ENCODE data around the gene RALGAPB. TPM values are rescaled to one million over a fixed set of nuclear protein-coding genes. Genes with fewer than 3 reads are reported as not detected.

RALGAPB gene
- total and polyA plus RNA-seq, 2 of the 13 experiments (the other 11 are each of a cell fraction or from before 2014, with no cell fraction given): 17.6 to 30.6 TPM

- TF ChIP-seq ZFP91 (CRISPR knock-in tag; IDR thresholded peaks at IDR 0.05; ENCODE audit: borderline replicate concordance) (peak; percentile 56), ATF1 (CRISPR knock-in tag; IDR thresholded peaks at IDR 0.05) (no peak), SIX4 (CRISPR knock-in tag; IDR thresholded peaks at IDR 0.05) (no peak), ARNT2 (CRISPR knock-in tag; IDR thresholded peaks at IDR 0.05; ENCODE audit: low read depth) (no peak), RCOR2 (CRISPR knock-in tag; IDR thresholded peaks at IDR 0.05) (no peak), PRPF4 (IDR thresholded peaks at IDR 0.05; ENCODE audit: low read depth, low read length, poor library complexity, severe bottlenecking) (no peak), MLX (CRISPR knock-in tag; IDR thresholded peaks at IDR 0.05) (no peak), RBAK (CRISPR knock-in tag; IDR thresholded peaks at IDR 0.05) (no peak), ZNF230 (CRISPR knock-in tag; IDR thresholded peaks at IDR 0.05) (no peak), HMG20A (CRISPR knock-in tag; IDR thresholded peaks at IDR 0.05; ENCODE audit: borderline replicate concordance) (no peak), ZFP36L2 (CRISPR knock-in tag; IDR thresholded peaks at IDR 0.05) (no peak), ZBTB33 (CRISPR knock-in tag; IDR thresholded peaks at IDR 0.05) (0 out of 2 replicates have a peak, but pooled peaks have one; percentile 20), NFYC (CRISPR knock-in tag; IDR thresholded peaks at IDR 0.05) (no peak), ZNF24 (IDR thresholded peaks at IDR 0.05) (no peak), ZNF883 (CRISPR knock-in tag; IDR thresholded peaks at IDR 0.05; ENCODE audit: not compliant biosample characterization) (no peak), MED13 (CRISPR knock-in tag; IDR thresholded peaks at IDR 0.05) (no peak), CENPT (CRISPR knock-in tag; IDR thresholded peaks at IDR 0.05; ENCODE audit: low read depth) (no peak), NFYB (CRISPR knock-in tag; IDR thresholded peaks at IDR 0.05) (no peak), ZNF30 (CRISPR knock-in tag; IDR thresholded peaks at IDR 0.05) (no peak), ZNF652 (CRISPR knock-in tag; IDR thresholded peaks at IDR 0.05; ENCODE audit: borderline replicate concordance, low read depth) (no peak)
- TF ChIP-seq, protein P1, sequence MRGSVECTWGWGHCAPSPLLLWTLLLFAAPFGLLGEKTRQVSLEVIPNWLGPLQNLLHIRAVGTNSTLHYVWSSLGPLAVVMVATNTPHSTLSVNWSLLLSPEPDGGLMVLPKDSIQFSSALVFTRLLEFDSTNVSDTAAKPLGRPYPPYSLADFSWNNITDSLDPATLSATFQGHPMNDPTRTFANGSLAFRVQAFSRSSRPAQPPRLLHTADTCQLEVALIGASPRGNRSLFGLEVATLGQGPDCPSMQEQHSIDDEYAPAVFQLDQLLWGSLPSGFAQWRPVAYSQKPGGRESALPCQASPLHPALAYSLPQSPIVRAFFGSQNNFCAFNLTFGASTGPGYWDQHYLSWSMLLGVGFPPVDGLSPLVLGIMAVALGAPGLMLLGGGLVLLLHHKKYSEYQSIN (CRISPR knock-in tag; IDR thresholded peaks at IDR 0.05; ENCODE audit: borderline replicate concordance): no peak
- TF ChIP-seq, protein P2, sequence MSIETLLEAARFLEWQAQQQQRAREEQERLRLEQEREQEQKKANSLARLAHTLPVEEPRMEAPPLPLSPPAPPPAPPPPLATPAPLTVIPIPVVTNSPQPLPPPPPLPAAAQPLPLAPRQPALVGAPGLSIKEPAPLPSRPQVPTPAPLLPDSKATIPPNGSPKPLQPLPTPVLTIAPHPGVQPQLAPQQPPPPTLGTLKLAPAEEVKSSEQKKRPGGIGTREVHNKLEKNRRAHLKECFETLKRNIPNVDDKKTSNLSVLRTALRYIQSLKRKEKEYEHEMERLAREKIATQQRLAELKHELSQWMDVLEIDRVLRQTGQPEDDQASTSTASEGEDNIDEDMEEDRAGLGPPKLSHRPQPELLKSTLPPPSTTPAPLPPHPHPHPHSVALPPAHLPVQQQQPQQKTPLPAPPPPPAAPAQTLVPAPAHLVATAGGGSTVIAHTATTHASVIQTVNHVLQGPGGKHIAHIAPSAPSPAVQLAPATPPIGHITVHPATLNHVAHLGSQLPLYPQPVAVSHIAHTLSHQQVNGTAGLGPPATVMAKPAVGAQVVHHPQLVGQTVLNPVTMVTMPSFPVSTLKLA (IDR thresholded peaks at IDR 0.05): no peak
These were observed 126.8 kb downstream of the RALGAPB start (continued) for GRCh38 chr20:38599410-38599882.
